GM19238 (cell line): ENCODE measurements around the gene DOCK3.
"Not testable (repeated sequence)": the region's sequence is repeated elsewhere in the genome, so short reads cannot be mapped to it uniquely, and the experiment has no call there.

ENCODE experiments used
- DNase-seq: peaks from one replicate; pipeline ENCODE4 v3.0.0; 2011; ENCODE audit warnings: low spot score; ENCODE audit not compliant: insufficient read length

DOCK3 gene

GRCh38 chr3:51190199-51190598 is 515.5 kb downstream of the DOCK3 start:
- no peak for DNase-seq

GRCh38 chr3:51190827-51191226 is 516.1 kb downstream of the DOCK3 start:
- DNase-seq: no peak

- DNase-seq: no peak
Measured at GRCh38 chr3:51191768-51192167, 517.0 kb downstream of the DOCK3 start.

DNA sequence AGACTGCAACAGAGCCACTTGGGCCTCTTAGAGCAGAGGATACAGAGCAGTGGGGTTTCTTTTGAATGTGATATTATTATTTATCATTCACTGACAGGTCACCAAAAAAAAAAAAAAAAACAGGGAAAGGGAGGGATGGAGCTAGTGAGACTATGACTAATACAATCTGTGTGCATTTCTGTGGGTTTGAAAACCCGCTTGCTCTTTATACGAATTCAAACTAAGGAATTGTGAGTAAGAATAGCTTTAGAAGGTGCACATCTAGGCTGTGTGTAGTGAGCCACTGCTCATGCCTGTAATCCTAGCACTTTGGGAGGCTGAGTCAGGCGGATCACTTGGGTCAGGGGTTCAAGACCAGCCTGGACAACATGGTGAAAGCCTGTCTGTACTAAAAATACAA is 523.8 kb downstream of the DOCK3 start:
- no peak for DNase-seq

DNA sequence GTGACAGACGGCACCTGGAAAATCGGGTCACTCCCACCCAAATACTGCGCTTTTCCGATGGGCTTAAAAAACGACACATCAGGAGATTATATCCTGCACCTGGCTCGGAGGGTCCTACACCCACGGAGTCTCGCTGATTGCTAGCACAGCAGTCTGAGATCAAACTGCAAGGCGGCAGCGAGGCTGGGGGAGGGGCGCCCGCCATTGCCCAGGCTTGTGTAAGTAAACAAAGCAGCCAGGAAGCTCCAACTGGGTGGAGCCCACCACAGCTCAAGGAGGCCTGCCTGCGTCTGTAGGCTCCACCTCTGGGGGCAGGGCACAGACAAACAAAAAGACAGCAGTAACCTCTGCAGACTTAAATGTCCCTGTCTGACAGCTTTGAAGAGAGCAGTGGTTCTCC is 524.6 kb downstream of the DOCK3 start:
- not testable (repeated sequence) for DNase-seq

- DNase-seq: no peak
Measured at GRCh38 chr3:51216291-51216690, 541.6 kb downstream of the DOCK3 start.

DNA sequence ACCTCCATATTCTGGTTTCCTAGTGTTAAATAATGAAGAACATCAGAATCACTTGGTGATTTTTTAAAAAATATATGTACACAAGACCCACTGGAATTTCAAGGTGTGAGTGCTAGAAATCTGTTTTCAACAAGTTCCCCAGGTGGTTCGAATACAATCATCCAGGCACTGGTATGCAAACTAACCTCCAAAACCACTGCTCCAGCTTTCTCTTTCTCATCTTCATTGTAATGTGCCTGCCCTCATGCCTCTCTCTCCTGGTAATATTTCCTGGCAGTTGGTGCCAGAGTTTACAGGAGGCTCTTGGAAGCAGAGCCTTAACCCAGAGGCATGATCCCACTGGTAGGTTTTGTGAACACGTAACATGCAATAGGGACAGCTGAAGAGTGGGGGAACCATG is 547.2 kb downstream of the DOCK3 start:
- DNase-seq: no peak

- no peak for DNase-seq
Measured at GRCh38 chr3:51224283-51224682, 549.6 kb downstream of the DOCK3 start.

DNA sequence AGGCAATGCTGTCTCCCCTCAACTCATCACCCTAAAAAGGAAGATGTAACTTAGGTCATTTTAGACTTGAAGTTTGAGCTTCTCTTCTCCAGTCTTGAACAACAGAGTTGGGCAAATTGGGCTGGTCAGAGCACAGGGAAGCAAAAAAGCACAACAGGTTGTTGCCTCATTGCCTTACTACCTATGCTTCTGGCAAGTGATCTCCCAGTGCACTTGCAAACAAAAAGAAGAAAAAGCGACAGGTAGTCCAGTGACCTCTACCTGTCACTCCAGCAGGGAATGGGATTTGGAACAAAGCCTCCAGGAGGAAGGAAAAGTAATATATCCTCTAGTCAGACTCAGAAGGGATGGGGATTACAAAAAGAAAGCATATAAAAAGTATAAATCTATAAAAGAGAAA is 550.1 kb downstream of the DOCK3 start:
- DNase-seq: no peak

- DNase-seq: no peak
Measured at GRCh38 chr3:51242939-51243338, 568.2 kb downstream of the DOCK3 start.

- DNase-seq: no peak
Measured at GRCh38 chr3:51243924-51244323, 569.2 kb downstream of the DOCK3 start.

- DNase-seq: no peak
Measured at GRCh38 chr3:51245867-51246266, 571.1 kb downstream of the DOCK3 start.

GRCh38 chr3:51257870-51258269 is 583.1 kb downstream of the DOCK3 start:
- DNase-seq: no peak

DNA sequence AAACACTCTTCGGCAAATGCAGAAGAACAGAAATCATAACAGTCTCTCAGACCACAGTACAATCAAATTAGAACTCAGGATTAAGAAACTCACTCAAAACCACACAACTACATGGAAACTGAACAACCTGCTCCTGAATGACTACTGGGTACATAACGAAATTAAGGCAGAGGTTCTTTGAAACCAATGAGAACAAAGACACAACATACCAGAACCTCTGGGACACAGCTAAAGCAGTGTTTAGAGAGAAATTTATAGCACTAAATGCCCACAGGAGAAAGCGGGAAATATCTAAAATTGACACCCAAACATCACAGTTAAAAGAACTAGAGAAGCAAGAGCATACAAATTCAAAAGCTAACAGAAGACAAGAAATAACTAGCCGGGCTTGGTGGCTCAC is 589.4 kb downstream of the DOCK3 start:
- not testable (repeated sequence) for DNase-seq

- DNase-seq: no peak
Measured at GRCh38 chr3:51268132-51268531, 593.4 kb downstream of the DOCK3 start.

DNA sequence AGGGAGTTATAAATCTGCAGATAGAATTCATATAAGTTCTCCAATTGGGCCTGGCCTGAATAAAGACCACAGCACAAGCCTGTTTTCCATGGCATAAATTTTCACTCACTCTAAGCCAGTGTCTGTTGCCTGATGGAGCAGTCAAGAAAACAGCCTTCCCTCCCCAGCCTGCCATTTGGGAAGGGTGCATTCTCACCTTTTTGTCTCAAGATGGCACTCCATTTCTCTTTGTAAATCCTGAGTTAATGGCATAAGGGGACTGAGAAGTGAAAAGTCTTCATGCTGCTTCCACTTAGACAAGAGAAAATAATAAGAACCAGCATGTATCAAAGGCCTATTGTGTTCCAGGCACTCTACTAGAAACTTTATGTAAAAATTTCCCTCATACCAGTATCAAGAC is 594.7 kb downstream of the DOCK3 start:
- no peak for DNase-seq

DNA sequence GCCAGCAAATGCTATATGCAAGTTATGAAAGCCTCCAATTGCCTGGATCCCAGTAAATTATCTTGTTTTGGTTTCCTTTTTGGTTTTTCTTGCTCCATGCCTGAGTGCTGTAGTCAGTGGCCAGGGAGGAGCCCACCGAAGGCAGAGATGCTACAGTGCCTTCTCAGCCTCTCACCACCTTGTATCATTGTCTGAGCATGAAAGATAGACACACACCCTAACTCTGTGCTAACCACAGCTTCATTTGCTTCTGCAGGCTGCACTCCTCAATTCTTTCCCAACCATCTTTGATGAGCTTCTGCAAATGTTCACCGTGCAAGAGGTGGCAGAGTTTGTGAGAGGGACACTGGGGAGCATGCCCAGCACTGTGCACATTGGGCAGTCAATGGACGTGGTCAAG is 595.8 kb downstream of the DOCK3 start:
- no peak for DNase-seq

GRCh38 chr3:51271172-51271571 is 596.4 kb downstream of the DOCK3 start:
- DNase-seq: no peak

- DNase-seq: no peak
Measured at GRCh38 chr3:51274052-51274451, 599.3 kb downstream of the DOCK3 start.

DNA sequence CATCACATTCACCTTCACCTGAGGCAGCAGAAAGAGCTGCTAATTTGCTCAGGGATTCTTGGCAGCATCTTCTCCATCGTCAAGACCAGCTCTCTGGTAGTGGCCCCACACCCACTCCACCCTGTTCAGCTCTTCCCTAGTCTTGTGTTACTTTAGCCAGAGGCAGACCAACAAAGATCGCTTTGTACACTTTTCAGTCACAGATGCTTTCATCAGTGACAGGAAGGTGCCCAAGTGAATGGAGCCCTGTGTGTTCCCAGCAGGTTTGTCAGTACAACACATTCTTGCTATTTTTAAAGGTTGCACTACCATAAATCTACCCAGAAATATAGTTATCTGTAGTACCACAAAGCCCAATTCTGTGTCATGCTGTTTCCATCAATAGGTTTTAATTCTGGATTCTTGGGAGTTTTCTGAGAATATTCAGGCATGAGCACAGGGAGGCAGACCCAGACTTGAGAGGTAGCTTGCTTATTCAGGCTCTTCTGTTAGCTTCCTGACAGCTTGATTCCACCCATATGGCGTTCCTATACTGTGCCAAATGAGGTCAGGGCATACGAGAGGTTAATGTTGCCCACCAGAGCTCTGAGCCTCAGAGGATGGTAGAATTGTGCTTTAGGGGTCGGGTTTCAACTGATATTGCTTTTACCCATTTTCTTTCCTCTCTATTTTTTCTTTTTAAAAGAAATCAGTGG is 600.5 kb downstream of the DOCK3 start:
- DNase-seq: no peak

DNA sequence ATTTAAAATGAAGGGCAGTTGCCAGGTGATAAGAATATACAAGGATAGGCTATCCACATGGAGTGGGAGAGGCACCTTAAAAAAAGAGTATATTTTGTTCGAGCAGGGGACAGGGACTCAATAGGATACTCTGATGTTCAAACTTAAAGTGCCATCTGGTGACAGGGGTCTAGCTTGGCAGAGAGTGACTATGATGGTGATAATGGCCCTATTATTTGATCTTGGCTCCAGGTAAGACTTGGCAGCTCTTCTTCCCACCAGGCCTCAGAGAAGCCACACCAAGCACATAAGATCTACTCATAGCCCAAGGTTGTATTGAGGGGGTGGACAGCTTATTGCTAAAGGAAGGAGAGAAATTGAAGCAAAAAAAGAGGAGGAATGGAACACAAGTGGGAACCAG is 601.3 kb downstream of the DOCK3 start:
- no peak for DNase-seq

GRCh38 chr3:51279448-51279847 is 604.7 kb downstream of the DOCK3 start:
- DNase-seq: no peak

DNA sequence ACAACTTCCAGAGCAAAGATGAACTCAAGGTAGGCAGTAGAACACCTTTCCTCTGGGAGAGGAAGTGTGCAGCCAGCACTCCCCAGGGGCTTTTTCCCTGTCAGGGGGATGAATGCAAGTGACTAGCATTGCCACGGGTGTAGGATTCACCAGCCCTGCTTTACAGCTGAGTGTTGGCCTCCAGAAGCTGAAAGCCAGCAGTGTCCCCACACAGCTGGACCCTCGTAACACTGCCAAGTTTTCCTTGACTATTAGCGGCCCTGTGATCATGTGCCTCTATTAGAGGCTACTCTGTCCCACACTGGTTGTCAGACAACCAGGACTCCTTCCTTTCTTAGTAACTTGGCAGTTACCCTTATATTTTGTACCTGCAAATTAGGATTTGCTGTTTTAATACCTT is 605.4 kb downstream of the DOCK3 start:
- no peak for DNase-seq

DNA sequence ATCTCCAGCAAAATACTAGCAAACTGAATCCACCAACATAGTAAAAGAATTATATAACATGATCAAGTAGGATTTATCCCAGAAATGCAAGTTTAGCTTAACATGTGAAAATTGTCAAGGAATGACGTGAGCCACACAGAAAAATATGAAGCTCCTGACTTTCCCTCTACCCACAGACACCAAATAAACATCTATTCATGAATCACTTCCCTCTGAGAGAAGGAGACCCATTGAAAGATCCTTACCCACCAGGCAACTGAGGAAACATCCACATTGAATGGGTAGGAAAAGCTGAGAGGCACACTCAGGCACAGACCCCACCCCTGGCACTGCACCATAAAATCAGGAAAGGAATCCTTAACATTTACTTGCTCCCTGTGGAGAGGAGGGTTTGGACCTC is 608.2 kb downstream of the DOCK3 start:
- DNase-seq: no peak
